HEK293 (cell line): ENCODE results near the gene RPS5.

Source experiments
- CTCF ChIA-PET: fragments of 350-600 bp; formaldehyde crosslinking; extraction: SDS; loops from one replicate; lab custom pipeline; 2021; ENCODE audit warnings: antibody characterized with exemption; lab: Yijun Ruan, JAX
- POLR2A ChIA-PET: fragments of 300-600 bp; formaldehyde crosslinking; extraction: SDS; loops from one replicate; lab custom pipeline; 2020; ENCODE audit warnings: antibody characterized with exemption, inconsistent platforms; lab: Yijun Ruan, JAX
- H3K27ac ChIP-seq: fragments of 200-500 bp; sonication (Bioruptor generic); 2 replicates; pipeline ENCODE4 v1.5.1; 2014; ENCODE audit warnings: low read depth, low read length, control low read depth, inconsistent platforms; ENCODE audit errors: extremely low read depth
- H3K36me3 ChIP-seq, 2 experiments: fragments of 200-500 bp in 1 of 2; sonication (Bioruptor generic) in 1 of 2; 1 replicate in 1 of 2; 2 replicates in 1 of 2; pipeline ENCODE4 v1.5.1; 2014 to 2017; ENCODE audit warnings: inconsistent platforms in 2 of 2, low read length in 2 of 2; ENCODE audit not compliant: control insufficient read depth in 2 of 2, insufficient read depth in 1 of 2
- H3K4me1 ChIP-seq: fragments of 200-500 bp; sonication (Bioruptor generic); 2 replicates; pipeline ENCODE4 v1.5.1; 2014; ENCODE audit warnings: mild to moderate bottlenecking, low read length, inconsistent platforms; ENCODE audit not compliant: control insufficient read depth, insufficient read depth
- H3K4me3 ChIP-seq: 2 replicates; pipeline ENCODE4 v1.5.1; 2011; ENCODE audit warnings: low read depth, mild to moderate bottlenecking, control low read depth, low read length, moderate library complexity
- H3K9me3 ChIP-seq: fragments of 200-500 bp; sonication (Bioruptor generic); 2 replicates; pipeline ENCODE4 v1.5.1; 2014; ENCODE audit warnings: low read depth, low read length, inconsistent platforms; ENCODE audit not compliant: control insufficient read depth, insufficient read depth
- CTCF ChIP-seq: fragments of 450-650 bp; formaldehyde crosslinking; IDR thresholded peaks from 2 replicates; pipeline ENCODE4 v1.5.1; 2016; ENCODE audit warnings: missing biosample characterization, missing genetic modification characterization
- GLI4 ChIP-seq: fragments of 450-650 bp; formaldehyde crosslinking; IDR thresholded peaks from 2 replicates; pipeline ENCODE4 v1.5.1; 2016; ENCODE audit warnings: missing biosample characterization, missing genetic modification characterization
- GLIS2 ChIP-seq: fragments of 450-650 bp; formaldehyde crosslinking; IDR thresholded peaks from 2 replicates; pipeline ENCODE4 v1.5.1; 2016; ENCODE audit warnings: missing biosample characterization, missing genetic modification characterization
- OSR2 ChIP-seq: fragments of 450-650 bp; formaldehyde crosslinking; IDR thresholded peaks from 2 replicates; pipeline ENCODE4 v1.5.1; 2016; ENCODE audit warnings: missing biosample characterization, missing genetic modification characterization
- PATZ1 ChIP-seq: fragments of 450-650 bp; formaldehyde crosslinking; IDR thresholded peaks from 2 replicates; pipeline ENCODE4 v1.5.1; 2016; ENCODE audit warnings: missing biosample characterization, missing genetic modification characterization
- ZBTB48 ChIP-seq: fragments of 450-650 bp; formaldehyde crosslinking; IDR thresholded peaks from 2 replicates; pipeline ENCODE4 v1.5.1; 2016; ENCODE audit warnings: missing biosample characterization, missing genetic modification characterization
- ZBTB7A ChIP-seq: fragments of 450-650 bp; formaldehyde crosslinking; IDR thresholded peaks from 2 replicates; pipeline ENCODE4 v1.5.1; 2016; ENCODE audit warnings: low read depth, missing biosample characterization, missing genetic modification characterization
- ZFP3 ChIP-seq: fragments of 450-650 bp; formaldehyde crosslinking; IDR thresholded peaks from 2 replicates; pipeline ENCODE4 v1.5.1; 2016; ENCODE audit warnings: low read depth, missing biosample characterization, missing genetic modification characterization
- ZNF140 ChIP-seq: fragments of 450-650 bp; formaldehyde crosslinking; IDR thresholded peaks from 2 replicates; pipeline ENCODE4 v1.5.1; 2016; ENCODE audit warnings: missing biosample characterization, missing genetic modification characterization
- ZNF184 ChIP-seq: fragments of 450-650 bp; IDR thresholded peaks from 2 replicates; pipeline ENCODE4 v1.5.1; 2018; ENCODE audit warnings: missing biosample characterization, mild to moderate bottlenecking, missing genetic modification characterization
- ZNF449 ChIP-seq: fragments of 450-650 bp; formaldehyde crosslinking; IDR thresholded peaks from 2 replicates; pipeline ENCODE4 v1.5.1; 2017; ENCODE audit warnings: missing biosample characterization, mild to moderate bottlenecking, missing genetic modification characterization, moderate library complexity
- ZNF473 ChIP-seq: fragments of 450-650 bp; formaldehyde crosslinking; IDR thresholded peaks from 2 replicates; pipeline ENCODE4 v1.5.1; 2017; ENCODE audit warnings: missing biosample characterization, missing genetic modification characterization
- ZNF501 ChIP-seq: fragments of 450-650 bp; formaldehyde crosslinking; IDR thresholded peaks from 2 replicates; pipeline ENCODE4 v1.5.1; 2016; ENCODE audit warnings: missing biosample characterization, missing genetic modification characterization
- ZNF621 ChIP-seq: fragments of 450-650 bp; formaldehyde crosslinking; IDR thresholded peaks from 2 replicates; pipeline ENCODE4 v1.5.1; 2017; ENCODE audit warnings: missing biosample characterization, missing genetic modification characterization
- ZXDB ChIP-seq: fragments of 450-650 bp; formaldehyde crosslinking; IDR thresholded peaks from 2 replicates; pipeline ENCODE4 v1.5.1; 2016; ENCODE audit warnings: missing biosample characterization, missing genetic modification characterization
- TF ChIP-seq, protein P1 (sequence below): fragments of 450-650 bp; formaldehyde crosslinking; IDR thresholded peaks from 2 replicates; pipeline ENCODE4 v1.5.1; 2016; ENCODE audit warnings: missing biosample characterization, missing genetic modification characterization
- TF ChIP-seq, protein P2 (sequence below): fragments of 450-650 bp; formaldehyde crosslinking; IDR thresholded peaks from 2 replicates; pipeline ENCODE4 v1.5.1; 2017; ENCODE audit warnings: missing biosample characterization, missing genetic modification characterization
- TF ChIP-seq, protein P3 (sequence below): fragments of 450-650 bp; formaldehyde crosslinking; IDR thresholded peaks from 2 replicates; pipeline ENCODE4 v1.5.1; 2016; ENCODE audit warnings: missing biosample characterization, missing genetic modification characterization
- TF ChIP-seq, protein P4 (sequence below): fragments of 450-650 bp; formaldehyde crosslinking; IDR thresholded peaks from 2 replicates; pipeline ENCODE4 v1.5.1; 2016; ENCODE audit warnings: missing biosample characterization, missing genetic modification characterization
- TF ChIP-seq, protein P5 (sequence below): fragments of 450-650 bp; formaldehyde crosslinking; IDR thresholded peaks from 2 replicates; pipeline ENCODE4; 2016; ENCODE audit warnings: missing biosample characterization, missing genetic modification characterization

The RPS5 gene

GRCh38 chr19:58409010-58409790 is 22.1 kb downstream of the RPS5 start:
- ChIA-PET CTCF (interaction anchor here (0.7 to 1.3 kb wide), 6 partner anchors 18 to 174 kb away, joined by 3 to 5 read pairs (median 4); no protein-coding TSS in a partner anchor), POLR2A (interaction anchor here (0.6 to 3.2 kb wide), 42 partner anchors 9 to 727 kb away, joined by 3 to 27 read pairs (median 6); partner anchors contain the start of genes CHMP2A, ERVK3-1, RNF225 and RPS5)
- H3K36me3 ChIP-seq, result peaks cover 9% of the 10 kb centered on the region in 2 experiments; a peak in 2 of 3 replicates
- H3K9me3 ChIP-seq, result no peaks in the 10 kb centered on the region
- H3K4me1 ChIP-seq, result peaks cover 4% of the 10 kb centered on the region; the same call in 1 of the 2 replicates
- peak overlapping the region; percentile 76 for H3K27ac ChIP-seq
- H3K4me3 ChIP-seq, result peak overlapping the region; percentile 98
- TF ChIP-seq ZNF140 (tag by site-specific recombination) (no peak), PATZ1 (tag by site-specific recombination) (peak; percentile 69; the same call in 1 of the 2 replicates), CTCF (tag by site-specific recombination) (peak; percentile 44), ZNF621 (tag by site-specific recombination) (no peak), ZFP3 (tag by site-specific recombination) (no peak), ZBTB7A (0 out of 2 replicates have a peak, but pooled peaks have one; percentile 7), OSR2 (tag by site-specific recombination) (no peak), ZBTB48 (tag by site-specific recombination) (peak; percentile 12; the same call in 1 of the 2 replicates), ZXDB (tag by site-specific recombination) (peak; percentile 15; the same call in 1 of the 2 replicates), ZNF184 (tag by site-specific recombination) (no peak), GLI4 (peak; percentile 13; the same call in 1 of the 2 replicates), ZNF449 (no peak), ZNF473 (tag by site-specific recombination) (no peak), GLIS2 (peak; percentile 75), ZNF501 (tag by site-specific recombination) (peak; percentile 67; the same call in 1 of the 2 replicates)
- TF ChIP-seq, protein P1, sequence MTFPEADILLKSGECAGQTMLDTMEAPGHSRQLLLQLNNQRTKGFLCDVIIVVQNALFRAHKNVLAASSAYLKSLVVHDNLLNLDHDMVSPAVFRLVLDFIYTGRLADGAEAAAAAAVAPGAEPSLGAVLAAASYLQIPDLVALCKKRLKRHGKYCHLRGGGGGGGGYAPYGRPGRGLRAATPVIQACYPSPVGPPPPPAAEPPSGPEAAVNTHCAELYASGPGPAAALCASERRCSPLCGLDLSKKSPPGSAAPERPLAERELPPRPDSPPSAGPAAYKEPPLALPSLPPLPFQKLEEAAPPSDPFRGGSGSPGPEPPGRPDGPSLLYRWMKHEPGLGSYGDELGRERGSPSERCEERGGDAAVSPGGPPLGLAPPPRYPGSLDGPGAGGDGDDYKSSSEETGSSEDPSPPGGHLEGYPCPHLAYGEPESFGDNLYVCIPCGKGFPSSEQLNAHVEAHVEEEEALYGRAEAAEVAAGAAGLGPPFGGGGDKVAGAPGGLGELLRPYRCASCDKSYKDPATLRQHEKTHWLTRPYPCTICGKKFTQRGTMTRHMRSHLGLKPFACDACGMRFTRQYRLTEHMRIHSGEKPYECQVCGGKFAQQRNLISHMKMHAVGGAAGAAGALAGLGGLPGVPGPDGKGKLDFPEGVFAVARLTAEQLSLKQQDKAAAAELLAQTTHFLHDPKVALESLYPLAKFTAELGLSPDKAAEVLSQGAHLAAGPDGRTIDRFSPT, result peak; percentile 63
- TF ChIP-seq, protein P2, sequence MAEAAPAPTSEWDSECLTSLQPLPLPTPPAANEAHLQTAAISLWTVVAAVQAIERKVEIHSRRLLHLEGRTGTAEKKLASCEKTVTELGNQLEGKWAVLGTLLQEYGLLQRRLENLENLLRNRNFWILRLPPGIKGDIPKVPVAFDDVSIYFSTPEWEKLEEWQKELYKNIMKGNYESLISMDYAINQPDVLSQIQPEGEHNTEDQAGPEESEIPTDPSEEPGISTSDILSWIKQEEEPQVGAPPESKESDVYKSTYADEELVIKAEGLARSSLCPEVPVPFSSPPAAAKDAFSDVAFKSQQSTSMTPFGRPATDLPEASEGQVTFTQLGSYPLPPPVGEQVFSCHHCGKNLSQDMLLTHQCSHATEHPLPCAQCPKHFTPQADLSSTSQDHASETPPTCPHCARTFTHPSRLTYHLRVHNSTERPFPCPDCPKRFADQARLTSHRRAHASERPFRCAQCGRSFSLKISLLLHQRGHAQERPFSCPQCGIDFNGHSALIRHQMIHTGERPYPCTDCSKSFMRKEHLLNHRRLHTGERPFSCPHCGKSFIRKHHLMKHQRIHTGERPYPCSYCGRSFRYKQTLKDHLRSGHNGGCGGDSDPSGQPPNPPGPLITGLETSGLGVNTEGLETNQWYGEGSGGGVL (tag by site-specific recombination), result peak; percentile 64
- TF ChIP-seq, protein P3, sequence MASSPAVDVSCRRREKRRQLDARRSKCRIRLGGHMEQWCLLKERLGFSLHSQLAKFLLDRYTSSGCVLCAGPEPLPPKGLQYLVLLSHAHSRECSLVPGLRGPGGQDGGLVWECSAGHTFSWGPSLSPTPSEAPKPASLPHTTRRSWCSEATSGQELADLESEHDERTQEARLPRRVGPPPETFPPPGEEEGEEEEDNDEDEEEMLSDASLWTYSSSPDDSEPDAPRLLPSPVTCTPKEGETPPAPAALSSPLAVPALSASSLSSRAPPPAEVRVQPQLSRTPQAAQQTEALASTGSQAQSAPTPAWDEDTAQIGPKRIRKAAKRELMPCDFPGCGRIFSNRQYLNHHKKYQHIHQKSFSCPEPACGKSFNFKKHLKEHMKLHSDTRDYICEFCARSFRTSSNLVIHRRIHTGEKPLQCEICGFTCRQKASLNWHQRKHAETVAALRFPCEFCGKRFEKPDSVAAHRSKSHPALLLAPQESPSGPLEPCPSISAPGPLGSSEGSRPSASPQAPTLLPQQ (tag by site-specific recombination), result peak; percentile 99
- TF ChIP-seq, protein P4, sequence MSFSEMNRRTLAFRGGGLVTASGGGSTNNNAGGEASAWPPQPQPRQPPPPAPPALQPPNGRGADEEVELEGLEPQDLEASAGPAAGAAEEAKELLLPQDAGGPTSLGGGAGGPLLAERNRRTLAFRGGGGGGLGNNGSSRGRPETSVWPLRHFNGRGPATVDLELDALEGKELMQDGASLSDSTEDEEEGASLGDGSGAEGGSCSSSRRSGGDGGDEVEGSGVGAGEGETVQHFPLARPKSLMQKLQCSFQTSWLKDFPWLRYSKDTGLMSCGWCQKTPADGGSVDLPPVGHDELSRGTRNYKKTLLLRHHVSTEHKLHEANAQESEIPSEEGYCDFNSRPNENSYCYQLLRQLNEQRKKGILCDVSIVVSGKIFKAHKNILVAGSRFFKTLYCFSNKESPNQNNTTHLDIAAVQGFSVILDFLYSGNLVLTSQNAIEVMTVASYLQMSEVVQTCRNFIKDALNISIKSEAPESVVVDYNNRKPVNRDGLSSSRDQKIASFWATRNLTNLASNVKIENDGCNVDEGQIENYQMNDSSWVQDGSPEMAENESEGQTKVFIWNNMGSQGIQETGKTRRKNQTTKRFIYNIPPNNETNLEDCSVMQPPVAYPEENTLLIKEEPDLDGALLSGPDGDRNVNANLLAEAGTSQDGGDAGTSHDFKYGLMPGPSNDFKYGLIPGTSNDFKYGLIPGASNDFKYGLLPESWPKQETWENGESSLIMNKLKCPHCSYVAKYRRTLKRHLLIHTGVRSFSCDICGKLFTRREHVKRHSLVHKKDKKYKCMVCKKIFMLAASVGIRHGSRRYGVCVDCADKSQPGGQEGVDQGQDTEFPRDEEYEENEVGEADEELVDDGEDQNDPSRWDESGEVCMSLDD (tag by site-specific recombination), result 0 out of 2 replicates have a peak, but pooled peaks have one; percentile 5
- TF ChIP-seq, protein P5, sequence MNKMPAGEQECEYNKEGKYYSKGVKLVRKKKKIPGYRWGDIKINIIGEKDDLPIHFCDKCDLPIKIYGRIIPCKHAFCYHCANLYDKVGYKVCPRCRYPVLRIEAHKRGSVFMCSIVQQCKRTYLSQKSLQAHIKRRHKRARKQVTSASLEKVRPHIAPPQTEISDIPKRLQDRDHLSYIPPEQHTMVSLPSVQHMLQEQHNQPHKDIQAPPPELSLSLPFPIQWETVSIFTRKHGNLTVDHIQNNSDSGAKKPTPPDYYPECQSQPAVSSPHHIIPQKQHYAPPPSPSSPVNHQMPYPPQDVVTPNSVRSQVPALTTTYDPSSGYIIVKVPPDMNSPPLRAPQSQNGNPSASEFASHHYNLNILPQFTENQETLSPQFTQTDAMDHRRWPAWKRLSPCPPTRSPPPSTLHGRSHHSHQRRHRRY (tag by site-specific recombination), result no peak
